Endothelial cell of umbilical vein (primary cell): ENCODE measurements around the gene MAP2K1. TPM values are rescaled to one million over a fixed set of nuclear protein-coding genes. Genes with fewer than 3 reads are reported as not detected.

Experiments used
- BruUV-seq: library from RNA; stranded (reverse); fragments of 400-500 nt; replicated peaks from 2 replicates; lab custom pipeline; 2021; lab: Mats Ljungman, UMichigan
- CTCF ChIA-PET: fragments of 300-600, 350-600 bp; sonication (Branson Sonifier 250); formaldehyde crosslinking; loops from one replicate; lab custom pipeline; 2021; ENCODE audit warnings: antibody characterized with exemption, inconsistent platforms; lab: Charles Lee
- POLR2A ChIA-PET: fragments of 300-600, 350-600 bp; sonication (Branson Sonifier 250); formaldehyde crosslinking; loops from one replicate; lab custom pipeline; 2021; ENCODE audit warnings: antibody characterized with exemption, inconsistent platforms; lab: Charles Lee
- DNase-seq: peaks from one replicate; pipeline ENCODE4 v3.0.0-alpha.2; 2011; ENCODE audit warnings: low read depth, low spot score
- FAIRE-seq: peaks from 2 replicates; lab custom pipeline; 2011; peaks lifted over from hg19 to GRCh38; lab: Jason Lieb, UNC
- H2AFZ ChIP-seq: 2 replicates; pipeline ENCODE4 v1.6.0; 2012; ENCODE audit warnings: low read depth, low read length, control low read depth, inconsistent platforms
- H3K27ac ChIP-seq: 2 replicates; pipeline ENCODE4 v1.5.1; 2011; ENCODE audit warnings: low read depth, mild to moderate bottlenecking, control low read depth, low read length, moderate library complexity; ENCODE audit not compliant: insufficient read depth
- H3K27me3 ChIP-seq, 2 experiments: 2 replicates each; pipeline versions ENCODE4 v1.6.0 to v1.6.1; 2011; ENCODE audit warnings: low read length in 2 of 2, mixed read lengths in 1 of 2; ENCODE audit not compliant: control insufficient read depth in 2 of 2, insufficient read depth in 2 of 2
- H3K36me3 ChIP-seq, 2 experiments: 2 replicates in 1 of 2; 3 replicates in 1 of 2; pipeline ENCODE4 v1.5.1; 2011; ENCODE audit warnings: low read length in 2 of 2, mild to moderate bottlenecking in 1 of 2, moderate library complexity in 1 of 2; ENCODE audit not compliant: control insufficient read depth in 2 of 2, insufficient read depth in 2 of 2; ENCODE audit errors: extremely low read depth in 1 of 2
- H3K4me1 ChIP-seq: 3 replicates; pipeline ENCODE4 v1.5.1; 2011; ENCODE audit warnings: mild to moderate bottlenecking, low read length; ENCODE audit not compliant: control insufficient read depth, insufficient read depth; ENCODE audit errors: extremely low read depth
- H3K4me2 ChIP-seq: 2 replicates; pipeline ENCODE4 v1.6.1; 2011; ENCODE audit warnings: low read length, control low read depth, mixed read lengths; ENCODE audit not compliant: insufficient read depth
- H3K4me3 ChIP-seq, 3 experiments: fragments of 200-600 bp in 1 of 3; sonication (generic), shearing (Covaris generic) in 1 of 3; replicated peaks in 1 of 3; 2 replicates each; pipeline ENCODE4 v1.5.1; 2011 to 2016; ENCODE audit warnings: control low read depth in 3 of 3, low read length in 3 of 3, mild to moderate bottlenecking in 2 of 3, inconsistent platforms in 1 of 3, low read depth in 1 of 3, moderate library complexity in 1 of 3; ENCODE audit not compliant: insufficient read depth in 1 of 3
- H3K79me2 ChIP-seq: 2 replicates; pipeline ENCODE4 v1.6.0; 2012; ENCODE audit warnings: low read length, inconsistent platforms; ENCODE audit not compliant: control insufficient read depth, insufficient read depth
- H3K9ac ChIP-seq: replicated peaks from 2 replicates; pipeline ENCODE3; 2011; ENCODE audit warnings: low read length, control low read depth; ENCODE audit not compliant: insufficient read depth; ENCODE audit errors: extremely low read depth
- H3K9me1 ChIP-seq: replicated peaks from 3 replicates; pipeline ENCODE4 v1.6.0; 2011; ENCODE audit warnings: mild to moderate bottlenecking, low read length; ENCODE audit not compliant: control insufficient read depth, insufficient read depth; ENCODE audit errors: extremely low read depth
- H3K9me3 ChIP-seq: replicated peaks from 2 replicates; pipeline ENCODE4 v1.5.1; 2012; ENCODE audit warnings: low read length, inconsistent platforms; ENCODE audit not compliant: control insufficient read depth, insufficient read depth
- H4K20me1 ChIP-seq: replicated peaks from 2 replicates; pipeline ENCODE3; 2011; ENCODE audit warnings: mild to moderate bottlenecking, low read length; ENCODE audit not compliant: control insufficient read depth, insufficient read depth; ENCODE audit errors: extremely low read depth
- EZH2 ChIP-seq: IDR thresholded peaks from 2 replicates; pipeline ENCODE4 v1.6.1; 2012; ENCODE audit warnings: borderline replicate concordance, low read depth, mild to moderate bottlenecking, moderate library complexity, low read length, inconsistent platforms; ENCODE audit not compliant: severe bottlenecking
- FOS ChIP-seq: IDR thresholded peaks from 2 replicates; pipeline ENCODE4 v1.6.1; 2011; ENCODE audit warnings: mild to moderate bottlenecking, low read length, moderate library complexity, borderline replicate concordance; ENCODE audit not compliant: insufficient read depth
- GATA2 ChIP-seq: IDR thresholded peaks from 2 replicates; pipeline ENCODE4 v1.7.0; 2011; ENCODE audit warnings: low read depth, mild to moderate bottlenecking, moderate library complexity, mixed read lengths, low read length; ENCODE audit not compliant: insufficient read length, insufficient read depth
- JUN ChIP-seq: IDR thresholded peaks from 2 replicates; pipeline ENCODE4 v1.6.1; 2011; ENCODE audit warnings: borderline replicate concordance, low read depth; ENCODE audit not compliant: insufficient read length, insufficient read depth
- MYC ChIP-seq: IDR thresholded peaks from one replicate; pipeline ENCODE4 v1.6.1; 2011; ENCODE audit warnings: mild to moderate bottlenecking, low read depth, low read length
- POLR2A ChIP-seq: IDR thresholded peaks from 2 replicates; pipeline ENCODE4 v1.6.1; 2012; ENCODE audit warnings: low read depth, mild to moderate bottlenecking, control low read depth, low read length
- dilution Hi-C: fragments of 300-500 bp; cut with MboI; formaldehyde crosslinking; loops from one replicate; pipeline ENCODE4 v1.15.0; 2019; ENCODE audit warnings: low sequenced_read_pairs; ENCODE audit not compliant: extremely low pct_ligation_motif_present
- intact Hi-C: fragments of 100-400 bp; cut with micrococcal nuclease; formaldehyde crosslinking; loops from one replicate; pipeline ENCODE4 v1.10.0; 2022
- polyA plus RNA-seq, 4 experiments: library from polyadenylated mRNA; depleted of rRNA in 3 of 4; stranded (reverse) in 3 of 4; unstranded in 1 of 4; fragments of >200 nt; gene quantifications; 2 replicates each; pipeline versions ENCODE4 v1.2.1 to v1.2.3, GENCODE V29; 2011 to 2012; ENCODE audit warnings: missing spikeins in 1 of 4
- total RNA-seq: library from RNA; stranded (reverse); gene quantifications from 2 replicates; pipeline ENCODE4 v1.2.3, GENCODE V29; 2021
- TF ChIP-seq, protein P1 (sequence below), 2 donors: IDR thresholded peaks; 1 replicate in 1 of 2; 2 replicates in 1 of 2; pipeline ENCODE4 v1.5.1; 2011; ENCODE audit warnings: low read length in 2 of 2, mild to moderate bottlenecking in 2 of 2, moderate library complexity in 2 of 2, control low read depth in 1 of 2, inconsistent platforms in 1 of 2, low read depth in 1 of 2; ENCODE audit not compliant: insufficient read depth in 1 of 2; ENCODE audit errors: extremely low read depth in 1 of 2

MAP2K1 gene
- total and polyA plus RNA-seq, 2 donors (not counting 3 experiments of a cell fraction or from before 2014, with no cell fraction given), result 30.9 to 45.1 TPM

DNA sequence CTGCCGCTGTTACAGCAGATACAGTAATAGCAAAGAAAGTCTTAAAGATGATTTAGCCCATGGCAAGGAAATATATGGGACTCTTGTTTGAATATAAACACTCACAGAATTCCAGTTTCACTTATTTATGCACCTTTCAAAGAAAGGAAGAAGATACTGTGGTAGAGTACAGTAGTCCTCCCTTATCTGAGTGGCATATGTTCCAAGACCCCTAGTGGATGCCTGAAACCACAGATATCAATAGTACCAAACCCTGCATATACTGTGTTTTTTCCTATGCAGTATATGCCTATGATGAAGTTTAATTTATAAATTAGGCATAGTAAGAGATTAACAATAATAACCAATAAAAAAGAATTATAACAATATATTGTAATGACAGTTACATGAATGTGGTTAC lies 8.2 kb downstream of the MAP2K1 start:
- ChIA-PET POLR2A (no interaction called here), CTCF (interaction anchor here (2.1 kb wide), 1 partner anchor 11 kb away, joined by 11 read pairs; no protein-coding TSS in a partner anchor)
- H3K9me1 ChIP-seq, result no peaks in the 10 kb centered on the region
- no peak for FAIRE-seq
- no peak overlapping the region for H2AFZ ChIP-seq
- H4K20me1 ChIP-seq, result peaks cover 4% of the 10 kb centered on the region
- H3K4me3 ChIP-seq, result no peak overlapping the region
- H3K36me3 ChIP-seq, result no peaks in the 10 kb centered on the region
- BruUV-seq, result no TSS peak
- H3K27me3 ChIP-seq, result no peaks in the 10 kb centered on the region
- H3K4me1 ChIP-seq, result peaks cover 13% of the 10 kb centered on the region
- TF ChIP-seq, protein P1, sequence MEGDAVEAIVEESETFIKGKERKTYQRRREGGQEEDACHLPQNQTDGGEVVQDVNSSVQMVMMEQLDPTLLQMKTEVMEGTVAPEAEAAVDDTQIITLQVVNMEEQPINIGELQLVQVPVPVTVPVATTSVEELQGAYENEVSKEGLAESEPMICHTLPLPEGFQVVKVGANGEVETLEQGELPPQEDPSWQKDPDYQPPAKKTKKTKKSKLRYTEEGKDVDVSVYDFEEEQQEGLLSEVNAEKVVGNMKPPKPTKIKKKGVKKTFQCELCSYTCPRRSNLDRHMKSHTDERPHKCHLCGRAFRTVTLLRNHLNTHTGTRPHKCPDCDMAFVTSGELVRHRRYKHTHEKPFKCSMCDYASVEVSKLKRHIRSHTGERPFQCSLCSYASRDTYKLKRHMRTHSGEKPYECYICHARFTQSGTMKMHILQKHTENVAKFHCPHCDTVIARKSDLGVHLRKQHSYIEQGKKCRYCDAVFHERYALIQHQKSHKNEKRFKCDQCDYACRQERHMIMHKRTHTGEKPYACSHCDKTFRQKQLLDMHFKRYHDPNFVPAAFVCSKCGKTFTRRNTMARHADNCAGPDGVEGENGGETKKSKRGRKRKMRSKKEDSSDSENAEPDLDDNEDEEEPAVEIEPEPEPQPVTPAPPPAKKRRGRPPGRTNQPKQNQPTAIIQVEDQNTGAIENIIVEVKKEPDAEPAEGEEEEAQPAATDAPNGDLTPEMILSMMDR (IDR thresholded peaks at IDR 0.05; ENCODE audit: extremely low read depth in 1 of 2, insufficient read depth in 1 of 2, low read depth in 1 of 2, low read length in 2 of 2), result no peak
- TF ChIP-seq JUN (no peak), POLR2A (no peak), GATA2 (no peak), FOS (no peak)
- H3K9ac ChIP-seq, result no peak overlapping the region
- dilution Hi-C loops, result no loop called here
- DNase-seq, result no peak
- H3K4me2 ChIP-seq, result no peak overlapping the region
- H3K79me2 ChIP-seq, result peaks cover 92% of the 10 kb centered on the region
- no peaks in the 10 kb centered on the region for H3K9me3 ChIP-seq
- no peak overlapping the region for H3K27ac ChIP-seq
- intact Hi-C loops, result no loop called here

DNA sequence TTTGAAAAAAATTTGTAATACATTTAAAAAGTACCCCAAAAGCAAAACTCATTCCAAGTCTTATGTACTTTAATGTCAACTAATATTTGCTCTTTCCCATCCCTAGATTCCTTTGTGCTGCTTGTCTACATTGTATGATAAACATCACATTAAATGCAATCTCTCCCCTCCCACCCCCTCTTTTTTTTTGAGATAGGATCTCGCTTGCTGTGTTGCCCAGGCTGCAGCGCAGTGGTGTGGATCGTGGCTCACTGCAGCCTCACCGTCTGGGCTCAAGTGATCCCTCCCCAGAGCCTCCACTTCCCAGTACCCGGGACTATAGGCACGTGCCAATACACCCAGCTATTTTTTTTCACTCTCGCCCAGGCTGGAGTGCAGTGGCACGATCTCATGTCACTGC lies 12.6 kb downstream of the MAP2K1 start:
- dilution Hi-C loops, result no loop called here
- Histone ChIP-seq H4K20me1 (peaks cover 2% of the 10 kb centered on the region), H3K27me3 (no peaks in the 10 kb centered on the region), H3K9me1 (no peaks in the 10 kb centered on the region), H3K4me3 (no peak overlapping the region), H3K36me3 (no peaks in the 10 kb centered on the region), H3K9ac (no peak overlapping the region), H2AFZ (no peak overlapping the region), H3K4me2 (no peak overlapping the region), H3K27ac (no peak overlapping the region), H3K4me1 (peaks cover 10% of the 10 kb centered on the region), H3K79me2 (peaks cover 93% of the 10 kb centered on the region), H3K9me3 (no peaks in the 10 kb centered on the region)
- TF ChIP-seq MYC, result no peak
- TF ChIP-seq EZH2, result no peak
- no TSS peak for BruUV-seq
- DNase-seq (no peak), FAIRE-seq (no peak)
- ChIA-PET CTCF (no interaction called here), POLR2A (no interaction called here)
- intact Hi-C loops, result no loop called here
